IPS DF 19.7 (cell line): Measurements from ENCODE around the gene DPEP3.
A peak's percentile ranks its signal among the peaks of the same experiment; 100 is the strongest.
"Not testable (repeated sequence)": the region's sequence is repeated elsewhere in the genome, so short reads cannot be mapped to it uniquely, and the experiment has no call there.

Experiments
- DNase-seq: peaks from one replicate; pipeline ENCODE4 v3.0.0-alpha.2; 2013; ENCODE audit warnings: low read depth, low spot score

DPEP3 gene

DNA sequence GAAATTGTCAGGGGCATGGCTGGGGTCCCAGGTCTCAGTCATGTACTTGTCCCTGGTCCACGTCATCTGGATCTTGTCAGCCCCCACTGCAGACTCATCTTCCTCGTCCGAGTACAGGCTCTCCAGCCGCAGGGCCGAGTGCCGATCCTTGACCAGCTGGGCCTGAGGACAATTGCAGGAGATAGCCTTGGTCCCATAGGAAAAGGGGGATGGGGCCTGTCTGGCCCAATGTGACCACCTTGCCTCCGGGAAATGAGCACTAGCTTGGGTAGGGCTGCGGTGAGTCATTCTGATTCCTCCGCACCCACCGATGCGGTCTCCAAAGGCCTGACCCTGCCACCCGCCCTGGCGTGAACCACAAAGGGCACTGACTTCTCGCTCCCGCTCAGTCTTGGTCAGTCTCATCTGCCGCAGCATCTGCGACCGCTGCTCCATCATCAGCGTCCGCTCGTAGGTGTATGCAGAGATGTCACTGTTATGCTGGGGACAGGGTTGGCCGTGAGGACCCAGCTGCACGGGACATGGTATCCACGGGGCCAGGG lies 34.8 kb downstream of the DPEP3 start:
- no peak for DNase-seq

DNA sequence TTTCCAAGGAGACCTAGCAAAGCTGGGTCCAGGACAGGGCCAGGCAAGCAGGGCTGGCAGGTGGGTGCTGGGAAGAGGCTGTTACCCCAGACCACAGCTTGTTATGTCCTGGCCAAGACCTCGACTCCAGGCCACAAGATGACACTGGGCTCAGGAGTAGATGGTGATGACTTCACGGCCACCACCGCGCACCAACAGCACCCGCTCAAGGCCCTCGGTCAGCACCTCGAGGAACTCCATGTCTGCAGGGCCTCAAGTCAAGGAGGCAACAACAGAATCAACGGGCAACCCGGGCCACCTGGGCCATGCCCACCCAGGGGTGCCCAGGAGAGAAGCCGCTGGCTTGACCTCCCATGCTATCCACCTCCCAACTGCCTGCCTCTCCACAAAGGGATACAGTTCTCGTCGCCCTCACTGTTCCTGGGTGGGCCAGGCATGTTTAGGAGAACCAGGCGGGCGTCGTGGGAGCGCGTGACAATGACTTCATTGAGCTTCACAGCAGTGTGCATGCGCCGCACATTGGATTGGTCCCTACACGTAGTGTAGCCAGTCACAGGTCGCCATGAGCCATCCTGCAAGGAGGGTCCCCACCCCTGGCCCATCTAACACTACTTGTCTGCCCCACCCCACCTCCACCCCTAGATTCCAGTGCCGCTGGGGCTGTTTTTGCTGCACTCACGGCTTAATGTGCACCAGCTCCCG lies 35.5 kb downstream of the DPEP3 start:
- DNase-seq: no peak

DNA sequence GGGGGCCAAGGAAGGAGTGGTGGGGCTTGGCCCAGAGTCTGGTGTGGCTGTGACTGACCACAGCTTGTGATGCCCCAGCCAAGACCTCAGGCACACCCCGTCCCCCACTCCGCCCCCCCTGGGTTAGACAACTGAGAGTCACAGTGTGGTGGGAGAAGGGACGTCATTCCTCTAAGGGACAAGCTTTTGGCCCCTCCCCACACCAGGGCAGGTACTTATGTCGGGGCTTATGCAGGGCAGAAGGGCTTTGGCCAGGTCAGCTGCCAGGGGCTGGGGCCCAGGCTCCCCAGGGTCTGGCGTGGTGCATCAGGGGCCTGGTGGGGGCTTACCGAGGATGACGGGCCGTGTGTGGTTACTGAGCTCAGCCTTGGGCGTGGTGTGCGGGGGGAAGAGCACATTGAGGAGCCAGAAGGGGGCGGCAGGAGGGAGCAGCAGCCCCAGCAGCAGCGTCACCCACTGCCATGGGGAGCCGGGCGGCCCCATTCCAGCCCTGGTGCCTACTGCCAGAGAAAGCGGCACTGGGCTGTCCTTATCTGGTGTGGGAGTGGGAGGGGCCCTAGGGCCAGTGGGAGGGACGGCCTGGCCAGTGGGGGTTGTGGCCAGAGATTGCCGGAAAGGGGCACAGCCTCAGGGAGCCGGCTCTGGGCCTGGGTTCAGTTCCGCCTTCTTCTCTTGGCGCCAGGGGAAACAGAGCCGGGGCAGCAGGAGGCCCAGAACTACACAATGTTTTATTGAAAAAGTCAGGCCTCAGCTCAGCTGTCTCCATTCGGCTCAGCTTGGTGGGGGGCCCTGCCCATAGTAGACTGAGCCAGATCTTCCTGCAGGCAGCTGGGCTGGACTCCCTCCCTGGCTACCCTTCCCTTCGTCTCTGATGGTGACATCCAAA lies 36.4 kb downstream of the DPEP3 start, which contains the start of gene LCAT:
Gene LCAT (minus strand): TSS at position 502 of the 886 bp plus-strand sequence. CDS start 19 bp downstream, at position 483.
- DNase-seq: no peak

GRCh38 chr16:67943256-67943618 lies 37.1 kb downstream of the DPEP3 start:
- DNase-seq: no peak

DNA sequence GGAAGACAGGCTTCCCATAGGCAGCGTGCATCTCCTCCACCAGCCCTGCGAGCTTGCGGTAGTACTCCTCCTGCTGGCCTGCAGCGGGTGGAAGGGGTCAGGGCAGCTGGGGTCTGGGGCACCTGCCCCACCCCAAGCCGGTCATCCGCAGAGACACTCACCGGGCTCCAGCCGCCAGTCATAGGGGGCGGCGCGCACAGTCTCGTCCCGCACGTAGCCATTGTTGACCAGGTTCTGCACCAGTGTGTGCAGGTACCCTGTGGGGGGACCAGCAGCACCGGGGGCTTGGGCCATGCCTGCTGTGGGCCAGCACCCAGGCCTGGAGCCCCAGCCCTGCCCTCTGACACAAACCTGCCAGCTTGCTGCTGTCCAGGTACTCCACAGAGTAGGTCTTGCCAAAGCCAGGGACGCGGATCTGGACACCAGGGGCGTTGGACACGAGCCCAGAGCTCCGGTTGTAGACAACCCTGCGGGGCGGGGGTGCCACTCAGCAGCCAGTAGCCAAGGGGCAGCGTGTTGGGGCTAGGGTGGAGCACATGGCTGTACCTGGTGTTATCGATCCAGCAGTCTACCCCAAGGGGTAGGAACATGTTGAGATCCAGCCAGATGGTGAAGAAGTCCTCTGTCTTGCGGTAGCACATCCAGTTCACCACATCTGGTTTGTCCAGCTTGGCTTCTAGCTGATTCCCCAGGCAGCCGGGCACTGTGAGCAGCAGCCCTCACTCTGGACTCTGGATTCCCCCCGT lies 37.6 kb downstream of the DPEP3 start:
- no peak for DNase-seq

GRCh38 chr16:67942200-67942509 lies 38.1 kb downstream of the DPEP3 start:
- DNase-seq: no peak

GRCh38 chr16:67941469-67942199 lies 38.7 kb downstream of the DPEP3 start:
- DNase-seq: no peak

GRCh38 chr16:67940446-67941089 lies 39.7 kb downstream of the DPEP3 start:
- DNase-seq: no peak

GRCh38 chr16:67939507-67940445 lies 40.5 kb downstream of the DPEP3 start:
- DNase-seq: no peak

- DNase-seq: not testable (repeated sequence)
Measured at GRCh38 chr16:67937713-67938112, 42.6 kb downstream of the DPEP3 start.

DNA sequence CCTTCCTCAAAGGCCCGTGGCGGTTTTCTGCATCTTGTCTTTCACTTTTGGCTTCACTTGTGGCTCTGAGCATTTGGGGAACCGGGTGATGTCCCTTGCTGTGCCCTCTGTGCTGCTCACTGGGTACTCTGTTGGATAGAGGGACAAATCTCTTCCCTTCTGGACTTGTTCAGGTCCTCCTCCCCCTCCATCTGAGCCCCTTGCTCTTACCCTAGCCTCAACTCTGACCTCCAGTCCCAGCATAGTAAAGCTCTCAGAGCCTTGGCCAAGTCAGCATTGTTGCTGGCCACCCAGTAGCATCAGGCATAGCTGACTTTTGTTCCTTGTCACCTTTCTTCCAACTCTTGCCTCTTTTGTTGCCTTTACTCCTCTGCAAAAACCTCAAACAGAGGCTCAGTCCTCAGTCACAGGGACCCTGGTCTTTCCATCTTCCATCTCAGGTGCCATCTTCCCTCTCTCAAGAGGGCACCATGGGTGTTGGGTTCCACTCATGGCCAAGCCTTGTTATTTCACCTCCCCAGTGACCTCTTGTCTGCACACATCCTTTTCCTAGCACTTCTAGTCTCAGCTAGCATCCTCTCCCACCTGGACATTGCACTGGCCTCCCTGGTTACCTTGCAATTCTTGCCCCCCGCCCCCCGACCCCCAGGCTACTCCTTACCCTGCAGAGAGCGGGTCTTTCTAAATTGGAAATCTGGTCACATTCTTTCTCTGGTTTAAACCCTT lies 43.3 kb downstream of the DPEP3 start:
- no peak for DNase-seq

- DNase-seq: no peak
Measured at GRCh38 chr16:67936124-67936879, 44.0 kb downstream of the DPEP3 start, which contains the start of gene PSMB10. PSMB10 (minus strand) TSS chr16:67936850; CDS start chr16:67936749, 101 bp downstream.

DNA sequence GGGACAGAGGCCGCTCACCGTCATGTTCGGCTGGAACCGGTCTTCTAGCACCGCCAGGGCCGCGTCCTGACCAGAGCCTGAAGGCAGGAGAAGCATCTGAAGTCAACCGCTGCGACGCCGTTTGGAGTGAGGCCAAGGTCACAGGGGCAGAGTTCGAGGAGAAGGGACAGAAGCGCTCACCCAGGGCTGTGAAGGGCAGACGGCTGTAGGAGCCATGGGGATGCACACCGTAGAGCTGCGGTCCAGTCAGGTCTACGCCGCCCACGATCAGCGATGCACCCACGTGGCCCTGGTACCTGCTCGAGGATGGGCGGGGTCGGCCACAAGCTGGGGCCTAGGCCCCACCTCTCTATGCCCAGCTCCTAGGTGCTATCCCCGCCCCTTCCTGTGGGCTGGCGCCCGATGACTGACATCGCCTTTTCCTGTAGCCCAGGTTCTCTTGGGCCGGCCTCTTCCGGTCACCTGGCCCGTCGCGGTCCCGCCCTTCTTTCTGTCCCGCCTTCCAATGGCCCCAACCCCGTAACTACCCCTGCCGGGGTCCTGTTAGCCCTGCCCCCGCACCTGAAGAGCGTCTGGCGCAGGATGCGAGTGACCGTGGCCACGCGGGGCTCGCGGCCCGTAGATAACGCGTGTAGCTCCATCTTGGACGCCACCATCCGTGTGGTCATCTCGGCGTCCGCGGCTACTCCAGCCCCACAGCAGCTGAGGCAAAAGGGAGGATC lies 44.7 kb downstream of the DPEP3 start:
- peak; percentile 88 for DNase-seq

GRCh38 chr16:67935101-67935401 lies 45.2 kb downstream of the DPEP3 start:
- DNase-seq: no peak

- no peak for DNase-seq
Measured at GRCh38 chr16:67934306-67935100, 45.8 kb downstream of the DPEP3 start.

- no peak for DNase-seq
Measured at GRCh38 chr16:67933805-67934204, 46.5 kb downstream of the DPEP3 start.

DNA sequence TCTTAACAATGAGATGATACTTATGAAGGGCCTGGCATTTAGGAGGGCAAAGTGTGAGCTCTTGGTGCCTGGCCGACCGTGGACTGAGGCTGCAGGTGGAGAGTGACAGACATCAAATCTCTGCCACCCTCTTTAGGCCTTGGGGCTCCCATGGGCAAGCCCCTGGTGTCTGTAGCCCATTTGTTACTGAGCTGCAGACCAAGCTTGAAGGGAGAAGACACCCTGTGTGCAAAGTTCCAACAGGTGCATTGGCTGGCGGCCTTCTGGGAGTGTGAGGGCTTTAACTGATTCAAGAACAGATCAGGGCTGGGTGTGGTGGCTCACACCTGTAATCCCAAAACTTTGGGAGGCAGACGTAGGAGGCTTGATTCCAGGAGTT lies 47.8 kb downstream of the DPEP3 start:
- DNase-seq: no peak
